Renal cortex interstitium (tissue), 11 donors: ENCODE data around the gene SMARCB1. TPM values are rescaled to one million over a fixed set of nuclear protein-coding genes. Genes with fewer than 3 reads are reported as not detected.

Experiments used
- DNase-seq, 11 donors: peaks; one replicate each; pipeline ENCODE4 v3.0.0-alpha.2; 2013; ENCODE audit warnings: low read depth in 9 of 11, low spot score in 4 of 11; ENCODE audit errors: extremely low read depth in 1 of 11
- polyA plus RNA-seq, 3 donors: library from polyadenylated mRNA; unstranded; fragments of 120-200 nt; gene quantifications; one replicate each; pipeline ENCODE4 v1.2.1, GENCODE V29; 2013; ENCODE audit not compliant: insufficient read length in 3 of 3

Gene SMARCB1
- polyA plus RNA-seq, 3 donors = 158 to 212 (median 202) TPM

DNA sequence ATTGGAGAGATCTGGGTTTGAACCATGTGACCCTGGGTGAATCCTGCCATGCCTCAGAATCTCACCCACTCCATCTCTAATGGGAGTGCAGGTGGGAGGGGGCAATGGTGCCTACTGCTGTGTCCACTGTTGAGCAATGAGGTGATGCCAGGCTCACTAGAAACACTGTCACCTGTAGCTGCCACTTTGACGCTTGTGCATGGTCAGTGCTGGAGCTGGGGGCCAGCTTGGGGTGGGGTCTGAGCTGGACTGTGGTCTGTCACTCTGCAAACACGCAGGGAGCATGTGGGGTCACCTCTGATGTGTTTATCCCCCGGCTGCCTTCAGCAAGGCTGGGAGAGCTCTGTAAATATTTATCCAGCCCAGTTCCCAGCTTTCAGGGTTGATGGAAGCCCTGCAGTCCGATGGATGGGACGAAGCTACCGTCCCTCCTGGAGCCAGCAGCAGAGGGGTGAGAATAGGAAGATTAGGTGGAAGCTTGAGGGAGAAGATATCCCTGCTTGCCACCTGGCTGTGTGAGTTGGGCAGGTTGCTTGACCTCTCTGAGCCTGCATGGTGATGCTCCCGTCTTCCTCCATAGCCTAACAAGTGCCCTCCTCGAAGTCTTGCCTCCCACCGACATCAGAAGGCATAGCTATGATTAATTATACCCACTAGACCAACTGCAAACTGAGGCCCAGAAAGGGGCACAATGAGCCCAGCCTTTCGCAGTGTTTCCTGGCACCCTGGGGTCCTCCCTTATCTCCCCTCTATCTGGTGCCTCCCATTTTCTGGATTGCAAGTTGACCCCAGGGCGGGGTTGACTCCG is 12.4 kb upstream of the SMARCB1 start:
- DNase-seq = no peak

DNA sequence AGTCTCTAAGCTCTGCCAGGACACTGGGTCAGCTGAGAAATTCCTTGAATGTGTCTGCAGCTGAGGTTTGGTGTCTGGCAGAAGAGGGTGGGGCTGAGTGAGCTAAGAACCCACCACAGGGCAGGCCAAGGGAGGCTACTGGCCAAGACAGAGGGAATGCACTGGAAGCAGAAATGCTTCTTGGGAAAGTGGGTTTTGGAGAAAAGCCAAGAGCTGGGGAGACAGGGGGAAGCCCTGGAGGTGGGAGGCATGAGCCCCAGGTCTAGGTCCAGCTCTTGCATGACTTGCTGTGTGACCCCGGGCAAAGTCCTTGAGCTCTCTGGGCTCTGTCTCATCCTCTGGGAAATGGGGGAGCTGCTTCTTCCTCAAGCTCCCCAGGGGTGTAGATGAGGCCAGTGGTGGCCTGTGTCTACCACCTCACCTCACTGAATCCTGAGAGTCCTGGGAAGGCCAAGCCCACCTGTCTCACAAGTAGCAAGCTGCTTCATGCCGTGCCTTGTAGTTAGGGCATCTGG is 11.8 kb upstream of the SMARCB1 start:
- no peak for DNase-seq

DNA sequence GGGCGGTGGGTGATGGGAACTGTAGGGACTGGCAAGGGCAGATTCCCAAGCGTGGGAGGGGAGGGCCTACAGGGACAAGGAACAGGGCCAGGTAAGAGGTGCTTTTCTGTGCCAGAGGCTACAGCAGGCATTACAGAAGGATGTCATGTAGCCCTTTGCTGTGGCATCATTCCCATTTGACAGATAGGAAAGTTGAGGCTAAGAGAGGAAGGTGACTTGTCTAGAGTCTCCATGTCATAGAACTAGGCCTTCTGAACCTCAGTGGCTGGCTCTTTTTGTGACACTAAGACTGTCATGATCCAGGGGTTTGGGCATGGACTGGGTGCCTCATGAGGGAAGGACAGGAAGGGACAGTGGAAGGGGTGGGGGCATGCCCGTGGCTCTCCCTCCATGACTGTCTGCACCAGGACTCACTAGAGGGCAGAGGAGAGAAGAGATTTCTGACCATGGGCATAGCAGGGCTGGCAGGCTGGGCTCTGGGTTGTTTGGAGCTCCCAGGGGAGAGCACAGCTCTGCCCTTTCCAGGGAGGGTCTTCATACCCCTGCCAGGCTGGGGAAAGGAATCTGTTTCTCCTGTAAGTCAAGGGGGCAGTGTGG is 10.9 kb upstream of the SMARCB1 start:
- no peak for DNase-seq

DNA sequence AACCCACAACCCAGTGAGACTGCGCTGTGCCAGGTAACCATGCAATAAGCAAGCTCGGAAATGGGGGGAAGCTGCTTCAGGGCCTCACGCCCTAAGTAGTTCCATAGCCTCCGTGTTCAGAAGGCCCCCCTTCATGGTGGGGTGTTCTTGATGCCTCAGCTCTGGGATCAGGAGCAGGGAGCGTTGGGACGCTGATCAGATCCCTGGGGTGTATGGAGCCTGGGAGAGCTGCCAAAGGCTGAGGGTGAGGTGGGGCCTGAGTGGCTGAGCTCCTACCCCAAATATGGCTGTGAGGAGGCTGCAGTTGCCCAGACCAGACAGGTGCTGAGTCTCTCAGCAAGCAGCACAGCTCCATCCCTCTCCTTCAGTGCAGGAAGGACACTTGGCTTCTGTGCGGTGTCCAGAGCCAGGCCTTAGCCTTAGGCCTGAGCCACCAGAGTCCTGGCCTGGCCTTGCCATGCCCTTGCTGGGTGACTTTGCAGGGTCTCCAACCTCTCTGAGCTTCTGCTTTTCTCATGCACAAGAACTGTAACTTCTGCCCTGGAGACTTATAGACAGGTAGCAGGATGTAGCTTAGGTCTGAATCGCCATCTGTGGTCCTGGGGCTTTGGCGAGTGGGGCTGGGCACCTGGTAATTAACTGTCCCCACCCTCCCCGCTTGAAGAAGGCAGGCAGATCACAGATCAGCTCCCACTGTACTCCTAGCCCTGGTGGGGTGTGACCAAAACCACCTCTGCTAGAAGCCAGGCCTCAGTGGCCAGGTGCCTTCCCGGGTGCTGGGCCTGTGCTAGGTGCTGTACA is 8.8 kb upstream of the SMARCB1 start:
- no peak for DNase-seq

DNA sequence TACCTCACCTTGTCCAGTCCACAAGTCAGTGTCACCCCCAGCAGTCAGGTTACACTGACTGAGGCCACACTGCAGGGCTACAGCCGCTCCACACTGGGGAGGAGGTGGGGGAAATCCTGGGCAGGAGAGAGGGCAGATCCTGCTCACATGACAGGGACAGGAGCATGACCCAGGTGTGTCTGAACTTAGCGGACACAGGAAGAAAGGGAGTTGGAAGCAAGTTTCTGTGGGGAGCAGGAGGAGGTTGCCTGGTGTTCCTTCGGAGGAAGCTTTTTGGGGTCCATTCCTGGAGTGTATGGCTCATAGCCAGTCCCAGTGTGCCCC is 8.2 kb upstream of the SMARCB1 start:
- no peak for DNase-seq

DNA sequence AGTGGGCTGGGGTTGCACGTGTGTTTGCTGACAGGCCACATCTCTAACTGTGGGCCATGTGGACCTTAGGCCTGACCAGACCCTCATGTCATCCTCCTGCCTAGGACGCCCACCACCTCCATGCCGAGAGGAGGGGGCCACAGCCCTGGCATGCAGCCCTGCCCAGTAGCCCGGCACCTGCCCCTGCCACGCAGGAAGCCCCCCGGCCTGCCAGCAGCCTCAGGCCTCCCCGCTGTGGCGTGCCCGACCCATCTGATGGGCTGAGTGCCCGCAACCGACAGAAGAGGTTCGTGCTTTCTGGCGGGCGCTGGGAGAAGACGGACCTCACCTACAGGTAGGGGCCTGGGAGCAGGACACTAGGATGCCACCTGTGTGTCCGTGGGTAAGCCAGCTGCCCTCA is 7.7 kb upstream of the SMARCB1 start:
- no peak for DNase-seq

DNA sequence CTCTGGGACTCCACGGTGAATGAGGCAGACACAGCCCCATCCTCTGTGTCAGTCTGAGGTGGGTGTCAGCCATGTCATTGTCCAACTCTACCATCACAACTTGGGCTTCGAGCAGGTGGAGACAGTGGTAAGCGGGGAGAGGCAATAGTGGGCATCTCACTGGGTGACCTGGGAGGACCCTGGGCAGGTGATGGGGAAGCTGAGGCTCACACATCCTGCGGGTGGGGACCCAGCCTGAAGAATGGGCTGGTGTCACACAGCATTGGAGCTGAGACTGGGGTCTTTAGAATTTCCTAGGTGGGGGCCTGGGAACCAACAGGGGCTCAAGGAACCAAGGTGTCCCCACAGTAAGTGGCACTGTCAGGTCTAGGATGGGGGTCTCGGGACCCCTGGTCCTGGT is 7.0 kb upstream of the SMARCB1 start:
- DNase-seq = no peak

DNA sequence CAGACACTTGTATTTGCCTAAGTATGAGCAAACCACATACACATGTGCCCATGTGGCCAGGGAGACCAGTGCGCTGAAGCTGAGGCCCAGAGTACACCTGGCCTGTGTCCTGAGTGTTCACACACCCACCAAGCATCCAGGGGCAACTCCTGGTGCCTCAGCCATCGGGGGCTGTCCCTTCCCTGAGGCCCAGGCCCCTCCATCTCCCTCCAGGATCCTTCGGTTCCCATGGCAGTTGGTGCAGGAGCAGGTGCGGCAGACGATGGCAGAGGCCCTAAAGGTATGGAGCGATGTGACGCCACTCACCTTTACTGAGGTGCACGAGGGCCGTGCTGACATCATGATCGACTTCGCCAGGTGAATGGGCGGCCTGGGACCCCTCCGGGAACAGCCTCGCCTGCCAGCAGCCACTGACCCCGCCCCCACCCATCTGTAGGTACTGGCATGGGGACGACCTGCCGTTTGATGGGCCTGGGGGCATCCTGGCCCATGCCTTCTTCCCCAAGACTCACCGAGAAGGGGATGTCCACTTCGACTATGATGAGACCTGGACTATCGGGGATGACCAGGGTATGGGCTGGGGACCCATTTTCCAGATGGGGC is 6.5 kb upstream of the SMARCB1 start:
- DNase-seq = no peak

DNA sequence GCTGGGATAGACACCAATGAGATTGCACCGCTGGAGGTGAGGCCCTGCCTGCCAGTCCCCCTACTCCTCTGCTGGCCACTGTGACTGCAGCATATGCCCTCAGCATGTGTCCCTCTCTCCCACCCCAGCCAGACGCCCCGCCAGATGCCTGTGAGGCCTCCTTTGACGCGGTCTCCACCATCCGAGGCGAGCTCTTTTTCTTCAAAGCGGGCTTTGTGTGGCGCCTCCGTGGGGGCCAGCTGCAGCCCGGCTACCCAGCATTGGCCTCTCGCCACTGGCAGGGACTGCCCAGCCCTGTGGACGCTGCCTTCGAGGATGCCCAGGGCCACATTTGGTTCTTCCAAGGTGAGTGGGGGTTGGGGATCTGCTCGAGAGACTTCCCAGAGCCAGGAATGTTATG is 5.7 kb upstream of the SMARCB1 start:
- no peak for DNase-seq

DNA sequence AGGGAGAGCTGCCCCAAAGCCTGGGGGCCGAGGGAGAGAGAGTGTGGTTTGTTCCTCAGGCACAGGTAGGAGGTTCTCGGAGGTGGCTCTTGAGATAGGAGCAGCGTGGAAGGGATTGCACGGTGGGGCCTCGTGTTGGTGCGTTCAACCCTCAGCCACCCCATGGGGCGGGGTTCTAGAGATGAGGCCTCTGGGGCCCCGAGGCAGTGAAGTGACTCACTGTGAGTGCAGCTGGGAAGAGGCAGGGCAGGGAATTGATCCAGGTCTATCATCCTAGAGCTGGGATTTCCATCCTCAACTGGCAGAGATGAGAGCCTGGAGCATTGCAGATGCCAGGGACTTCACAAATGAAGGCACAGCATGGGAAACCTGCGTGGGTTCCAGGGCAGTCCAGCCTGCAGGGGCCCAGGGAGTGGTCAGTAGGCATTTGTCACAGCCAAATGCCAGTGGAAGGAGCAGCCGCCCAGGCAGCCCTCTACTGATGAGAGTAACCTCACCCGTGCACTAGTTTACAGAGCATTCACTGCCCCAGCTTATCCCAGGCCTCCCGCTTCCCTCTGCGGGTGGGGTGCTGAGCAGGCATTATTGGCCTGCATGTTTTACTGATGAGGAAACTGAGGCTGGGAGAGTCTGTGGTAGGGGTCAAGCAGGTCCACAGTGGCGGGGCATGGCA is 5.1 kb upstream of the SMARCB1 start:
- DNase-seq = no peak

DNA sequence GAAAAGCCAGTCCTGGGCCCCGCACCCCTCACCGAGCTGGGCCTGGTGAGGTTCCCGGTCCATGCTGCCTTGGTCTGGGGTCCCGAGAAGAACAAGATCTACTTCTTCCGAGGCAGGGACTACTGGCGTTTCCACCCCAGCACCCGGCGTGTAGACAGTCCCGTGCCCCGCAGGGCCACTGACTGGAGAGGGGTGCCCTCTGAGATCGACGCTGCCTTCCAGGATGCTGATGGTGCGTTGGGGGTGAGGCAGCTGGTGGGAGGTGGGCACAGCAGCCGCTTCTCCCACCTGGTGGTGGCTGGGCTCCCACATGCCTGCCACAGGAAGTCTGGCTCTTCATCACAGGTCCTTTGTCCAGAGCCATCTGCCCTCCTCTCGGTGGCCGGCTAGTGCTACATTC is 4.5 kb upstream of the SMARCB1 start:
- DNase-seq = no peak

DNA sequence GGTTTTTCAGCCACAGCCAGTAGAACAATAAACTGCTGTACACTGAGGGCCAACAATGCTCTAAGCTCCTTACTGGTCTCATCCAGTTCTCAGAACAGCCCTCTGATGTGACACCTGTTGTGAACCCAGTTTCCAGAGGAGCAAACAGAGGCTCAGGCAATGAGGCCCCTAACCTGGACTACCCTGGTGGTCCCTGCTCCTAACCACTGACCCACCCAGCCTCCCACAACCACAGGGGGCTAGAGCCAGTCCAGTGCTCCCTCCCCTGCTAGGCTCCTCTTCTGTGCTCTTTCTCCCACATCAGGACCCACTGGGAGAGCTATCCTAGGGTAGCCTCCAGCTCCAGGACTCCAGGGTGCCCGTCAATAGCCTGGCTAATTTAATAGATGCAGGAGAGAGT is 4.1 kb upstream of the SMARCB1 start:
- DNase-seq = no peak

DNA sequence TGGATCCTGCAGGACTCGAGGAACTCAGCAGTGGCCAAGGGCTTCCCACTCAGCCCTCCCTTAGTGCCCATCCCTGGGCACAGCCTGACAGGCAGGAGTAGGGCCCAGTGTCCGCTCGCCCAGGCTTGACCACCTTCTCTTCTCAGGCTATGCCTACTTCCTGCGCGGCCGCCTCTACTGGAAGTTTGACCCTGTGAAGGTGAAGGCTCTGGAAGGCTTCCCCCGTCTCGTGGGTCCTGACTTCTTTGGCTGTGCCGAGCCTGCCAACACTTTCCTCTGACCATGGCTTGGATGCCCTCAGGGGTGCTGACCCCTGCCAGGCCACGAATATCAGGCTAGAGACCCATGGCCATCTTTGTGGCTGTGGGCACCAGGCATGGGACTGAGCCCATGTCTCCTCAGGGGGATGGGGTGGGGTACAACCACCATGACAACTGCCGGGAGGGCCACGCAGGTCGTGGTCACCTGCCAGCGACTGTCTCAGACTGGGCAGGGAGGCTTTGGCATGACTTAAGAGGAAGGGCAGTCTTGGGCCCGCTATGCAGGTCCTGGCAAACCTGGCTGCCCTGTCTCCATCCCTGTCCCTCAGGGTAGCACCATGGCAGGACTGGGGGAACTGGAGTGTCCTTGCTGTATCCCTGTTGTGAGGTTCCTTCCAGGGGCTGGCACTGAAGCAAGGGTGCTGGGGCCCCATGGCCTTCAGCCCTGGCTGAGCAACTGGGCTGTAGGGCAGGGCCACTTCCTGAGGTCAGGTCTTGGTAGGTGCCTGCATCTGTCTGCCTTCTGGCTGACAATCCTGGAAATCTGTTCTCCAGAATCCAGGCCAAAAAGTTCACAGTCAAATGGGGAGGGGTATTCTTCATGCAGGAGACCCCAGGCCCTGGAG is 3.3 kb upstream of the SMARCB1 start:
- no peak for DNase-seq

DNA sequence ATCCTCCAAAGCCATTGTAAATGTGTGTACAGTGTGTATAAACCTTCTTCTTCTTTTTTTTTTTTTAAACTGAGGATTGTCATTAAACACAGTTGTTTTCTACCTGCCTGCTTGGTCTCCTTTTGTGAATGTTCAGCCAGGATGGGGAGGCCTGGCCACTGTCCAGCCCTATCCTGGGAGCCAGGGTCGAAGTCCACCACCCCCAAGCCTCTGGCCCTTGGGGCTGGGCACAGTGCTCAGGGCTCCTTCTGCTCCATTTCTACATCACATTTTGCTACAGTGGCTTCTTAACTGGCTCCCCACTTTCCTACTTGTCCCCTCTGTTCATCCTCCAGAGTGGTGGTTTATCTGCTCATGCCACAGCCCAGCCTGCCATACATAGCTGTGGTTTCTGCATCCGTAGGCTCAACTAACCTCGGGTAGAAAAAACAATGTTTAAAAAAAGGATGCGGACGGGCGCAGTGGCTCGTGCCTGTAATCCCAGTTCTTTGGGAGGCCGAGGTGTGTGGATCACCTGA is 2.5 kb upstream of the SMARCB1 start:
- DNase-seq = no peak

DNA sequence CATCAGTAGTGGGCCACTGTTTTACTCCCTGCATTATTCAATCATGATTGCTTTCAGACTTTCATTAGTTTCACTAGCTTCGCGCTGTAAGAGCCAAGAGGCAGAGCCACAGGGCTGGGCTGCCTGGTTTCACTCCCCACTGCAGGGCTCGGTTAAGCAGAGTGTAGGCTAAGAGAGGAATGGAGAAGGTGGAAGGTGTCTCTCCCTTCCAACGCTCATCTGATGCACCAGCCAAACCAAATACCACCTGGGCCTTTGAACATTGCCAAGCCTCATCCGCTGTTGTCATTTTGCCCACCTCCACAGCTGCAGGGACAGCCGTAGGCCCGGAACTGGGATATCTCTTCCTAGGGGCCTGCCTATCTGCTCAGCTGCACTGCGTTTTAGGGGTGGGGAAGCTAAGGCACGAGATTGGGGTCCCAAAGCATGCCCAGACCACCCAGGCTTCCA is 480 bp upstream of the SMARCB1 start:
- DNase-seq = no peak

DNA sequence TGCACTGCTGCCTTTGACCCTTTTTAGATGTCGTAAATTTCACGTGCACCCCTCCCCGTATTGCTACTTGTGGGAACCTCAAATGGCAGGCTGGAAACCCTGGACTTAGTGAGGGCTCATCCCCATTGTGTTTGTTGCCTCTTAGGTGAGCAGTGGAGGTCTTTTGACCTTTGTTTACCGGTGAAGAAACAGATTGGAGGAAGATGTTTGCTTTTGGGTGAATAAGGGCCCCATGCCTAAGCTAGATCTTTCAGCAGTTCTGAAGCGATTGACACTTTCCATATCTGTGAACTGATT is 782 bp downstream of the SMARCB1 start:
- DNase-seq = no peak

DNA sequence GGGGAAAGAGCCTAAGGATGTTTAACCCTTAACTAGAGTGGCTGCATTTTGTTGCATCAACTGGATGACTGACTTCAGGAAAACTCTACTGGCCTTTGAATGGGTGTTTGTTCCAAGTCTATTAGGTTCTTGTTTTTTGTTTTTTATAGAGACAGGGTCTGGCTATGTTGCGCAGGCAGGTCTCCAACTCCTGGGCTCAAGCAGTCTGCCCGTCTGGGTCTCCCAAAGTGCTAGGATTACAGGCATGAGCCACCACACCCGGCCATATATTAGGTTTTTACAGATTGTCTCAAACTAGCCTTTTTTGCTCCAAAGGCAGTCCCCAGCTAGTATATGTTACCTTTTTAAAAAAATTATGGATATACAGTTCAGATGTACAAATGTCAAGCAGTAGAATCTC is 1.1 kb downstream of the SMARCB1 start:
- no peak for DNase-seq

DNA sequence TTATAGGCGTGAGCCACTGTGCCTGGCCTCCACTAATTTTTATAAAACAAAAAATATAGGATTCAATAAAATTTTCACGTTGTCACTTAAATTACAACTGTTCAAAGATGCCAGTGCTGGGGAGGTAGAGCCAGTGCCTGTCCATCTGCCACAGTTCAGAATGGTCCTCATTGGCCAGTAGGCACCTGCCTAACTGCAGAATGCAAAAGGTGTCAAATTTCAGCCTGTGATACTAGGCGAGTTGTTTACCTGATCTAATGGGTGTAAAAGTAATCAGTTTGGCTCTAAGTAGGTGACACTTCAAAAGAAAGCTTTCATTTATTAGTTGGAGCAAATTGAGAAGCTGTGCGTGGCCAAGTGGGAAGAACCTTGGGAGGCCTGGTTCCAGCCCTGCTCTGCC is 2.4 kb downstream of the SMARCB1 start:
- DNase-seq = no peak
